ENCODE measurements around the gene NMD3.

GRCh38 chr3:161264852-161265251 lies 43.7 kb downstream of the NMD3 start:
- TF ChIP-seq, protein P1, sequence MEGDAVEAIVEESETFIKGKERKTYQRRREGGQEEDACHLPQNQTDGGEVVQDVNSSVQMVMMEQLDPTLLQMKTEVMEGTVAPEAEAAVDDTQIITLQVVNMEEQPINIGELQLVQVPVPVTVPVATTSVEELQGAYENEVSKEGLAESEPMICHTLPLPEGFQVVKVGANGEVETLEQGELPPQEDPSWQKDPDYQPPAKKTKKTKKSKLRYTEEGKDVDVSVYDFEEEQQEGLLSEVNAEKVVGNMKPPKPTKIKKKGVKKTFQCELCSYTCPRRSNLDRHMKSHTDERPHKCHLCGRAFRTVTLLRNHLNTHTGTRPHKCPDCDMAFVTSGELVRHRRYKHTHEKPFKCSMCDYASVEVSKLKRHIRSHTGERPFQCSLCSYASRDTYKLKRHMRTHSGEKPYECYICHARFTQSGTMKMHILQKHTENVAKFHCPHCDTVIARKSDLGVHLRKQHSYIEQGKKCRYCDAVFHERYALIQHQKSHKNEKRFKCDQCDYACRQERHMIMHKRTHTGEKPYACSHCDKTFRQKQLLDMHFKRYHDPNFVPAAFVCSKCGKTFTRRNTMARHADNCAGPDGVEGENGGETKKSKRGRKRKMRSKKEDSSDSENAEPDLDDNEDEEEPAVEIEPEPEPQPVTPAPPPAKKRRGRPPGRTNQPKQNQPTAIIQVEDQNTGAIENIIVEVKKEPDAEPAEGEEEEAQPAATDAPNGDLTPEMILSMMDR (IDR thresholded peaks at IDR 0.05; ENCODE audit: borderline replicate concordance, extremely low read depth, low read length, poor library complexity, severe bottlenecking) = no peak
- no peak for TF ChIP-seq EZH2 (IDR thresholded peaks at IDR 0.05; ENCODE audit: borderline replicate concordance, low read depth, low read length, severe bottlenecking)

Measured in DND-41 (cell line).